Nephron progenitor cell (in vitro differentiated cells): ENCODE results near the gene TMEM63B.
A peak's percentile ranks its signal among the peaks of the same experiment; 100 is the strongest.

Experiments used
- DNase-seq: peaks from one replicate; pipeline ENCODE4 v3.0.0; 2021
- H3K27ac Mint-ChIP-seq: 2 replicates; pipeline ENCODE4 v1.8.0; 2021; ENCODE audit warnings: mild to moderate bottlenecking, moderate library complexity, mixed read lengths
- H3K27me3 Mint-ChIP-seq: 2 replicates; pipeline ENCODE4 v1.8.0; 2021; ENCODE audit warnings: mild to moderate bottlenecking, low read depth, mixed read lengths; ENCODE audit not compliant: poor library complexity
- H3K36me3 Mint-ChIP-seq: 2 replicates; pipeline ENCODE4 v1.8.0; 2021; ENCODE audit warnings: low read depth, mixed read lengths
- H3K4me1 Mint-ChIP-seq: 2 replicates; pipeline ENCODE4 v1.8.0; 2021; ENCODE audit warnings: mixed read lengths
- H3K4me3 Mint-ChIP-seq: 2 replicates; pipeline ENCODE4 v1.8.0; 2021; ENCODE audit warnings: mild to moderate bottlenecking, moderate library complexity, mixed read lengths
- H3K9me3 Mint-ChIP-seq: 2 replicates; pipeline ENCODE4 v1.8.0; 2021; ENCODE audit warnings: mild to moderate bottlenecking, moderate library complexity, mixed read lengths
- TF ChIP-seq, protein P1 (sequence below): fragments of 200-600 bp; sonication (generic); IDR thresholded peaks from 2 replicates; pipeline ENCODE4 v1.5.0; 2021; ENCODE audit warnings: antibody characterized with exemption

Gene TMEM63B

DNA sequence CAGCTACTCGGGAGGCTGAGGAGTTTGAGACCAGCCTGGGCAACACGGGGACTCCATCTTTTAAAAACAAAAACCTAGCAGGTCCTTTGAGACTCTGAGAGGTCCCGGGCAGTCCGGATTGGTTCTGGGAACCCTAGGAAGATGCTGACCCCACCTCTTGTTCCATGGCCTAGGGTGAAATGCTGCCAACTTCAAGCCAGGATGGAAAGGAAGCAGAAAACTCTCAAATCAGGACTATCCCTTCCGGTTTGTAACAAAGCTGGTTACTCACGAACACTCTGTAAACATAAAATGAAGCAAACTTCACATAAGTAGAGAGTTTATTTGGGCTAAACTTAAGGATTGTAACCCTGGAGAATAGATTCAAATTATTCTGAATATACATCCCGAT lies 59.3 kb downstream of the TMEM63B start:
- DNase-seq, result no peak
- no peaks in the 10 kb centered on the region for H3K36me3 Mint-ChIP-seq
- TF ChIP-seq, protein P1, sequence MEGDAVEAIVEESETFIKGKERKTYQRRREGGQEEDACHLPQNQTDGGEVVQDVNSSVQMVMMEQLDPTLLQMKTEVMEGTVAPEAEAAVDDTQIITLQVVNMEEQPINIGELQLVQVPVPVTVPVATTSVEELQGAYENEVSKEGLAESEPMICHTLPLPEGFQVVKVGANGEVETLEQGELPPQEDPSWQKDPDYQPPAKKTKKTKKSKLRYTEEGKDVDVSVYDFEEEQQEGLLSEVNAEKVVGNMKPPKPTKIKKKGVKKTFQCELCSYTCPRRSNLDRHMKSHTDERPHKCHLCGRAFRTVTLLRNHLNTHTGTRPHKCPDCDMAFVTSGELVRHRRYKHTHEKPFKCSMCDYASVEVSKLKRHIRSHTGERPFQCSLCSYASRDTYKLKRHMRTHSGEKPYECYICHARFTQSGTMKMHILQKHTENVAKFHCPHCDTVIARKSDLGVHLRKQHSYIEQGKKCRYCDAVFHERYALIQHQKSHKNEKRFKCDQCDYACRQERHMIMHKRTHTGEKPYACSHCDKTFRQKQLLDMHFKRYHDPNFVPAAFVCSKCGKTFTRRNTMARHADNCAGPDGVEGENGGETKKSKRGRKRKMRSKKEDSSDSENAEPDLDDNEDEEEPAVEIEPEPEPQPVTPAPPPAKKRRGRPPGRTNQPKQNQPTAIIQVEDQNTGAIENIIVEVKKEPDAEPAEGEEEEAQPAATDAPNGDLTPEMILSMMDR, result no peak
- no peak overlapping the region for H3K27ac Mint-ChIP-seq
- peaks cover 31% of the 10 kb centered on the region for H3K4me1 Mint-ChIP-seq
- no peak overlapping the region for H3K4me3 Mint-ChIP-seq
- peaks cover 12% of the 10 kb centered on the region for H3K27me3 Mint-ChIP-seq
- H3K9me3 Mint-ChIP-seq, result no peaks in the 10 kb centered on the region

DNA sequence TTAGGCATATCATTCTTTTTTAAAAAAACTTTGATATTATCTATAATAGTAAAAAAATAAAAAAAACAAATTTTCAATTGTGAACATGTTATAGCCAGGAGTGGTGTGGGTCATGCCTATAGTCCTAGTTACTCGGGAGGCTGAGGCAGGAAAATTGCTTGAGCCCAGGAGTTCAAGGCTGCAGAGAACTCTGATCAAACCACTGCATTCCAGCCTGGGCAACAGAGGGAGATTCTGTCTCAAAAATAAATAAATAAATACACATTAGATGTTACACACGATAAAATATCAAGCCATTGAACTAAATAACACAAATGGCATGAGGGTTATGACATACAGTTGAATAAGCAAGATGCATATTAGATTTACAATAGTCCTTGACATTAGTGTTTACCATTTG lies 61.5 kb downstream of the TMEM63B start:
- no peak overlapping the region for H3K27ac Mint-ChIP-seq
- no peaks in the 10 kb centered on the region for H3K36me3 Mint-ChIP-seq
- no peaks in the 10 kb centered on the region for H3K9me3 Mint-ChIP-seq
- TF ChIP-seq, protein P1, result no peak
- peaks cover 12% of the 10 kb centered on the region for H3K27me3 Mint-ChIP-seq
- peaks cover 44% of the 10 kb centered on the region for H3K4me1 Mint-ChIP-seq
- DNase-seq, result no peak
- H3K4me3 Mint-ChIP-seq, result no peak overlapping the region

DNA sequence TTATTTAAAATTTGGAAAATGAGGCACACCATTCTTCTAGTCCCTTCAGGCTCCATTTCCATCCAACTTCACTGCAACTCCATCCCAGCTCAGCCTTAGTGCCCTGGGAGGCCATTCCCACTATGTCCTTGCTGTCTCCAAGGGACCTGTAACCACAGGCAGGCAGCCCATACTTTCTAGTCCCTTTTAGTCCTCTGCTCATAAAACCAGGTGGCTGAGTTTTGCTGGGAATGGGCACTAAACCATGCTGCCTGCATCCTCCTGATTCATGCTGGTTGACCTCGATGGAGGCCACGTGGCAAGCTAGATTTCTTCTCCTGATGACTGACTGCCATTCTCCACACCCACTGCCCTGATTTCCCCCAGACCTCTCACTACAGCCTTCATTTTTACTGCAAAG lies 61.9 kb downstream of the TMEM63B start:
- H3K27me3 Mint-ChIP-seq, result peaks cover 12% of the 10 kb centered on the region

DNA sequence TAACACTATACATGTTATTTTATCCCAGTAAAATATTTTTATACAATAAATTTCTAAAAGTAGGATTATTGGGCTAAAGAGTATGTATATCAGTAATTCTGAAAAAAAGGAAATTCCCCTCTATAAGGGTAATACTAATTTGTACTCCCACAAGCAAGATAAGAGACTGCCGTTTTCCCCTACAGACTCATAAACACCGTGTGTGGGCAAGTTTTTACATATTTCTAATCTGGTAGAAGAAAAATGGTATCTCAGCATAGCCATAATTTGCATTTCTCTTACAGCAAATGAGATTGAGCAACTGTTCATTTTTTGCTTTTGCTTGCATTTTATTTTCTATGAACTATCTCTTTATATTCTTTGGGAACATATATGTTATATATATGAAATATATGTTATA lies 63.4 kb downstream of the TMEM63B start:
- no peak for DNase-seq
- H3K4me1 Mint-ChIP-seq, result peaks cover 38% of the 10 kb centered on the region

More for the DNA sequence above, 61.9 kb downstream of the TMEM63B start:
- H3K4me1 Mint-ChIP-seq, result peaks cover 44% of the 10 kb centered on the region
- DNase-seq, result no peak
- no peaks in the 10 kb centered on the region for H3K36me3 Mint-ChIP-seq
- H3K4me3 Mint-ChIP-seq, result no peak overlapping the region
- H3K27ac Mint-ChIP-seq, result peak overlapping the region; percentile 15
- TF ChIP-seq, protein P1, result no peak
- H3K9me3 Mint-ChIP-seq, result no peaks in the 10 kb centered on the region

DNA sequence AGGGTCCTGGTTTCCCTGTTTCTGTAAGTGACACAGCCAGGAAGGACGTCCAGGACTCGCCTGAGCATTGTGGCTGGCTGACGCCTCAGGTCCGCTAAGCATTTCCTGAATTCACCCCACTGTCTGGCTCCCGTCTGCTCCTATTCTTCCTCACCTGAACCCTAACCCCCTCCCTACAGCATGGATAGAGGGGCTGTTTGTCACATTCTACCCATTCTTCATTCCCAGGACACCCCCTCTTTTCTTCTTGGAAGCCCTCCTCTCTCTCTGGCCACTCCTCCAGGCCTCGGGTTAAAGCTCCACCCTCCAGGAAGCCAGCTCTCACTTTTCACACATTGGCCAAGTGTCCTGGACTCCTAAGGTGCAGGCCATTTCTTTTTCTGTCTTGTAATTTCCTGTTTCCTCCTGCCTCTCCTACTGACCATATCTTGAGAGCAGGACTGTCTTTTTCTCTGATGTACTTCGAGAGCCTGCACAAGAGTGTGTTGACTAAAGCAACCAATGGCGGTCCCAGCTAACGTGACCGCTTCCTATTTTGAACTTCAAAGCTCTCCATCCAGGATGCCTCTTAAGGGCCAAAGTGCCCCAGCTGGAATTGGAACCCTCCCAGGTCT lies 65.2 kb downstream of the TMEM63B start:
- no peak for DNase-seq
- no peak overlapping the region for H3K4me3 Mint-ChIP-seq
- TF ChIP-seq, protein P1, result no peak
- H3K27me3 Mint-ChIP-seq, result peaks cover 12% of the 10 kb centered on the region
- no peaks in the 10 kb centered on the region for H3K9me3 Mint-ChIP-seq
- peak overlapping the region; percentile 73 for H3K27ac Mint-ChIP-seq
- H3K36me3 Mint-ChIP-seq, result no peaks in the 10 kb centered on the region
- peaks cover 19% of the 10 kb centered on the region for H3K4me1 Mint-ChIP-seq

More for the DNA sequence above, 63.4 kb downstream of the TMEM63B start:
- Mint-ChIP-seq H3K9me3 (no peaks in the 10 kb centered on the region), H3K36me3 (no peaks in the 10 kb centered on the region), H3K27ac (no peak overlapping the region), H3K27me3 (peaks cover 17% of the 10 kb centered on the region), H3K4me3 (no peak overlapping the region)
- TF ChIP-seq, protein P1, result no peak

DNA sequence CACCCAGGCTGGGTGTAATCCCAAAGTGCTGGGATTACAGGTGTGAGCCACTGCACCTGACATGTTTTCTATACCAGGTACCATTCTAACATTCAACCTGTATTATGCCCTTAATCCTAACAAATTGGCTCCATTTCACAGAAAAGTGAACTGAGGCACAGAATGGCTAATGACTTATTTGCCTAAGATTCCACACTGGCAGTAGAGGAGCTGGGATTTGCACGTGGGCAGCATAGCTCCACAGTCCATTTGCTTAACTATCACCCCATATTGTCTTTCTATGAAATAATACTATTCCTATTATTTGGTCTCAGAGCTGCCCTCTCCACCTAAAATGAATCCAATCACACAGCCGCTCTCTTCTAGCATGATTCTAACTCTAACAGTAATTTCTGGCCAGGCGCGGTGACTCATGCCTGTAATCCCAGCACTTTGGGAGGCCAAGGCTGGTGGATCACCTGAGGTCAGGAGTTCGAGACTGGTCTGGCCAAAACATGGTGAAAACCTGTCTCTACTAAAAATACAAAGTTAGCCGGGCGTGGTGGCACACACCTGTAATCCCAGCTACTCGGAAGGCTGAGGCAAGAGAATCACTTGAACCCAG lies 66.1 kb downstream of the TMEM63B start:
- no peak overlapping the region for H3K27ac Mint-ChIP-seq
- peaks cover 12% of the 10 kb centered on the region for H3K27me3 Mint-ChIP-seq
- TF ChIP-seq, protein P1, result no peak
- H3K36me3 Mint-ChIP-seq, result no peaks in the 10 kb centered on the region
- H3K4me3 Mint-ChIP-seq, result no peak overlapping the region
- peaks cover 19% of the 10 kb centered on the region for H3K4me1 Mint-ChIP-seq
- no peak for DNase-seq
- H3K9me3 Mint-ChIP-seq, result no peaks in the 10 kb centered on the region
